Measurements from ENCODE around the gene NSMCE3.

NSMCE3 gene

DNA sequence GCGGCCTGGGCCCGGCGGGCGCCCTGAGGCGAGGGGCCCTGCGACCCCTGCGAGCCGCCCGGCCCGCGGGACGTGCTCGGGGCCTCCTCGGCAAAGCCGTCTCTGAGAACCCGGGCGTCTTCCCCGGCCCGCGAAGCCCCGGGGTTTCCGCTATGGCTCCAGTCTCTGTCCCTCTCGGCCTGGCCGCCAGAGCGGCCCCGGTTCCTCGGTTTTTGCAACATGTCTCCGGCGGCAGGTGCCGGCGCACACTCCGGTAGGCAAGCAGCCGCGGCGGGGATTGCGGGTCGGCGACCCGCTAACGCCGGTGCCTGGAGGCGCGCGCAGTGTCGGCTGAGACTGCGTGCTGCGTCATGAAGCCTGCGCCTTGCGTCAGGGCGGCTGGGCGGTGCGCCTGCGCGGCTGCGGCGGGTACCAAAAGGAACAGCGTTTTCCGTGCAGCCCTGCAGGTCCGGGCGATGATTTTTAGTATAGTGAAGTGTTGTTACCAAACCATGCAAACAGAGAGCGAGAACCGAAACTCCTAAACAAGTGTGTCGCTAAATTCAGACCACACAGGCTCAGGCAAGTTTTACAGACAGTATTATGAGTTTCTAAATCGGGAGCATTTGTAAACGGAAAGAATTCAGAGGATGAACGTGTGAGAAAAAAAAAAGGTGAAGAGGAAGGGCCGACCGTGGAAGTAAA is at the start of gene NSMCE3:
TSS of gene NSMCE3 (minus strand) at position 338 of the 684 bp plus-strand sequence. CDS start at position 221, 117 bp downstream.
- TF ChIP-seq, protein P1, sequence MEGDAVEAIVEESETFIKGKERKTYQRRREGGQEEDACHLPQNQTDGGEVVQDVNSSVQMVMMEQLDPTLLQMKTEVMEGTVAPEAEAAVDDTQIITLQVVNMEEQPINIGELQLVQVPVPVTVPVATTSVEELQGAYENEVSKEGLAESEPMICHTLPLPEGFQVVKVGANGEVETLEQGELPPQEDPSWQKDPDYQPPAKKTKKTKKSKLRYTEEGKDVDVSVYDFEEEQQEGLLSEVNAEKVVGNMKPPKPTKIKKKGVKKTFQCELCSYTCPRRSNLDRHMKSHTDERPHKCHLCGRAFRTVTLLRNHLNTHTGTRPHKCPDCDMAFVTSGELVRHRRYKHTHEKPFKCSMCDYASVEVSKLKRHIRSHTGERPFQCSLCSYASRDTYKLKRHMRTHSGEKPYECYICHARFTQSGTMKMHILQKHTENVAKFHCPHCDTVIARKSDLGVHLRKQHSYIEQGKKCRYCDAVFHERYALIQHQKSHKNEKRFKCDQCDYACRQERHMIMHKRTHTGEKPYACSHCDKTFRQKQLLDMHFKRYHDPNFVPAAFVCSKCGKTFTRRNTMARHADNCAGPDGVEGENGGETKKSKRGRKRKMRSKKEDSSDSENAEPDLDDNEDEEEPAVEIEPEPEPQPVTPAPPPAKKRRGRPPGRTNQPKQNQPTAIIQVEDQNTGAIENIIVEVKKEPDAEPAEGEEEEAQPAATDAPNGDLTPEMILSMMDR (IDR thresholded peaks at IDR 0.05; ENCODE audit: low read depth, low read length, missing control alignments), result no peak
- peak; percentile 95 for DNase-seq (ENCODE audit: low read depth)
- peak within 1 kb of the TSS; percentile 80 for H3K4me3 ChIP-seq (ENCODE audit: low read depth, low read length)

DNA sequence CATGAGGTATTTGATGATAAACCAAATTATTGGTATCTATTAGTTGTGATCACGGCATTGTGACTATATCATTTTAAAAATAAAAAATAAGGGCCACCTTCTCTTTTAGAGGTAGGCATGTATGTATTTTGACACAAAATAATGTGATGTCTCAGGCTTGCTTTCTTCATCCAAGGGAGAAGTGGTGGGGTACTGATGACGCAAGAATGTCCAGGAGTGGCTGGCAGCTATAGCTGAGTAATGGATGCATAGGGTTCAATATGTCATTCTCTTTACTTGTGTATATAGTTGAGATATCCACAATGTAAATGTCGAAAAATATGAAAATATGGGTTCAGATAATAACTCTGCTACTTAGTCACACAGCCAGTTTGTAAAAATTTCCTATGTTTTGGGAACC is 46.8 kb upstream of the NSMCE3 start:
- no peak for DNase-seq (ENCODE audit: low read depth)
- H3K4me3 ChIP-seq (ENCODE audit: low read depth, low read length), result no peak overlapping the region
- TF ChIP-seq, protein P1 (IDR thresholded peaks at IDR 0.05; ENCODE audit: low read depth, low read length, missing control alignments), result no peak

DNA sequence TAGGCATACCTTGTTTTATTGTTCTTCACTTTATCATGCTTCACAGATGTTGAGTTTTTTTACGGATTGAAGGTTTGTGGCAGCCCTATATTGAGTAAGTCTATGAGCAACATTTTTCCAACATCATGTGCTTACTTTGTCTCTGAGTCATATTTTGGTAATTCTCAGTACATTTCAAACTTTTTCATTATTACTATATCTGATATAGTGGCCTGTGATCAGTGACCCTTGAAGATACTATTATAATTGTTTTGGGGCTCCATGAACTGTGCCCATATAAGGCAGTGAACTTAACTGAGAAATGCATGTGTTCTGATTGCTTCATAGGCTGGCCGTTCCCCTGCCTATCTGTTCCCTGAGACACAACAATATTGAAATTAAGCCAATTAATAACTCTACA is 42.8 kb upstream of the NSMCE3 start:
- H3K4me3 ChIP-seq (ENCODE audit: low read depth, low read length), result no peak overlapping the region
- no peak for DNase-seq (ENCODE audit: low read depth)
- TF ChIP-seq, protein P1 (IDR thresholded peaks at IDR 0.05; ENCODE audit: low read depth, low read length, missing control alignments), result no peak

DNA sequence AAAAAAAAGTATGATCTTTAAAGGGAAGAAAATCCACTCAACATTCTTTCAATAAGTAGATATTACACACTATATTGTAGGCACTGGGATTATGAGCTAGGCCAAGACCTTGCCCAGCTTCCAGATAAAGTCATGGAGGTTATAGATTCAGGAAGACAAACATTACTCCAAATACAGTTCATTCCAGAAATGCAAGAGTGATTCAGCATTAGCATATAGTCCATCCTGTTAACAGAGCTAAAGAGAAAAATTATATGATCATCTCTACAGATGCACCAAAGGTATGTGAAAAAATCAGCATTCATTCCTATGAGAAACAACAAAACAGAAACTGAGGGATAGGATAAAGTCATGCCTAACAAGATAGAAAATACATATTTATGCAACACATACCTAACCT is 42.1 kb upstream of the NSMCE3 start:
- no peak for DNase-seq (ENCODE audit: low read depth)
- no peak overlapping the region for H3K4me3 ChIP-seq (ENCODE audit: low read depth, low read length)
- TF ChIP-seq, protein P1 (IDR thresholded peaks at IDR 0.05; ENCODE audit: low read depth, low read length, missing control alignments), result no peak

DNA sequence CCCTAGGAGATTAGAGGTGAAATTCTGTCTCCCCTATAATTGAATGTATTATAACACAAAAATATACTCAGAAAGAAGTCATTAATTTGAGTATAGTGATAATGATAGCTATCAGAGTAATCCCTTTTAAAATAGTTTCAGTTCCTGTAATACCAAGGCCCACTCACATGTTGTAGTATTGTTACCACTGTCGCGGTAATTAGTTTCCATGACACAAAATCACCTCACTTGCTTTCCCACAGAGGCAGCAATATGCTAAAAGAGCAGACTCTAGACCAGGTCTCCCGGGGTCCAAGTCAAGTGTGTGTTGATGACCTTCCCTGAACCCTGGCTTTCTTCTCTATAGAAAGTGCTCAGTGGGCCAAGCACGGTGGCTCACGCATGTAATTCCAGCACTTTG is 39.5 kb upstream of the NSMCE3 start:
- H3K4me3 ChIP-seq (ENCODE audit: low read depth, low read length), result no peak overlapping the region
- TF ChIP-seq, protein P1 (IDR thresholded peaks at IDR 0.05; ENCODE audit: low read depth, low read length, missing control alignments), result no peak
- peak; percentile 69 for DNase-seq (ENCODE audit: low read depth)

DNA sequence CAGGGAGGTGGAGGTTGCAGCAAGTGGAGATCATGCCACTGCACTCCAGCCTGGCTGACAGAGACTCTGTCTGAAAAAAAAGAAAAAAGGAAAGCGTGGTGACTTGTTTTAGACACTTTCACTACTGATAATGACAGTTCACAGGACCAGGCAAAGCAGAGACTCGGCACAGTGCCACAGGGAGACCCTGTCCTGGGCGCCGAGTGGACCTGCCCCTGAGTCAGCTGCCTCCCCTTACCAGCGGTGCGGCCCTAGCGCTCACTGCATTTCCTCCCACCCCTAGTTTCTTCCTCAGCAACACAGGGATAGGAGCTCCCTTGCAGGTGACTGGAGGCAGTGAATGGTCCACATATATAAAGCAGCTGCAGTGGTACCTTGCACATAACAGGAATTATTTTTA is 38.7 kb upstream of the NSMCE3 start:
- no peak for DNase-seq (ENCODE audit: low read depth)
- no peak overlapping the region for H3K4me3 ChIP-seq (ENCODE audit: low read depth, low read length)
- TF ChIP-seq, protein P1 (IDR thresholded peaks at IDR 0.05; ENCODE audit: low read depth, low read length, missing control alignments), result no peak

DNA sequence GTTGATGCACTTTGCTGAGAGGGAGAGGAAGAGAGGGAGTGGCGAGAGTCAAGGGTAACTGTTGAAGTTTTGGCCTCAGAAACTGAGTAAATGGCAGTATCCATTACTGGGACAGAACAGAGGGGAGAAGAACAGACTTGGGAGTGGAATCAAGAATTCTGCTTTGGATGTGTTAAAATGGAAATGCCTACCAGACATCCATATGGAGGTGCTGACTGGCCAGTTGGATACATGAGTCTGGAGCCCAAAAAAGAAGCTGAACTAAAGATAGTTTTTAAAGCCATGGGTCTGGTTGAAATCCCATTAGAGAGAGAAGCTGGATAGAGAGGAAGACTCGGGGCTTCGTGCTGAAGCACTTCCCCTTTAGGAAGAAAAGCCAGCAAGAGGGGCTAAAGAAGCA is 35.9 kb upstream of the NSMCE3 start:
- no peak overlapping the region for H3K4me3 ChIP-seq (ENCODE audit: low read depth, low read length)
- TF ChIP-seq, protein P1 (IDR thresholded peaks at IDR 0.05; ENCODE audit: low read depth, low read length, missing control alignments), result no peak
- DNase-seq (ENCODE audit: low read depth), result no peak

All from GM12864 (cell line).